ENCODE measurements around the gene ZMIZ1.

- TF ChIP-seq CTCF (IDR thresholded peaks at IDR 0.05; ENCODE audit: low read depth, low read length) (no peak), POLR2A (IDR thresholded peaks at IDR 0.05; ENCODE audit: extremely low read depth, insufficient read length) (no peak)
These were observed 161.1 kb downstream of the ZMIZ1 start for GRCh38 chr10:79229830-79230327.

Data from NB4 (cell line).